Spinal cord (tissue), 10 donors: ENCODE data around the gene PTBP3. TPM values are rescaled to one million over a fixed set of nuclear protein-coding genes. Genes with fewer than 3 reads are reported as not detected.
"Not testable (repeated sequence)": the region's sequence is repeated elsewhere in the genome, so short reads cannot be mapped to it uniquely, and the experiment has no call there.

Source experiments
- DNase-seq, 6 donors: peaks; one replicate each; pipeline versions ENCODE4 v3.0.0 to v3.0.0-alpha.2; 2013 to 2015; ENCODE audit warnings: low spot score in 6 of 6, low read depth in 4 of 6
- H3K27ac ChIP-seq: one replicate; pipeline ENCODE4 v1.5.1; 2013; ENCODE audit warnings: low read depth, low read length, control low read depth
- H3K27me3 ChIP-seq: one replicate; pipeline ENCODE4 v1.6.1; 2013; ENCODE audit warnings: low read length; ENCODE audit not compliant: control insufficient read depth, insufficient read depth
- H3K36me3 ChIP-seq: one replicate; pipeline ENCODE4 v1.6.1; 2013; ENCODE audit warnings: low read length; ENCODE audit not compliant: control insufficient read depth, insufficient read depth
- H3K4me1 ChIP-seq: one replicate; pipeline ENCODE4 v1.6.1; 2013; ENCODE audit warnings: low read length; ENCODE audit not compliant: control insufficient read depth, insufficient read depth
- H3K4me3 ChIP-seq: one replicate; pipeline ENCODE4 v1.5.1; 2013; ENCODE audit warnings: low read depth, low read length, control low read depth
- H3K9me3 ChIP-seq: one replicate; pipeline ENCODE4 v1.6.1; 2013; ENCODE audit warnings: low read length; ENCODE audit not compliant: control insufficient read depth, insufficient read depth
- WGBS: methylation state at CpG from one replicate; pipeline ENCODE4 v1.1.5; 2013; ENCODE audit warnings: missing lambda C conversion rate; ENCODE audit not compliant: insufficient coverage; 5-methylcytosine and 5-hydroxymethylcytosine counted together
- polyA plus RNA-seq, 2 donors: library from polyadenylated mRNA; unstranded; fragments of 120-200 nt; gene quantifications; one replicate each; pipeline ENCODE4 v1.2.1, GENCODE V29; 2013; ENCODE audit not compliant: insufficient read length in 2 of 2
- total RNA-seq, 2 donors: library from RNA; depleted of rRNA in 1 of 2; stranded (reverse); fragments of 120-200 nt in 1 of 2; fragments of >200 nt in 1 of 2; gene quantifications; one replicate each; pipeline versions ENCODE4 v1.2.3 to v1.2.4, GENCODE V29; 2013 to 2014
- donor health status: healthy.

PTBP3 gene
- total and polyA plus RNA-seq, 4 donors, result 15.5 to 42.7 (median 18.6) TPM

DNA sequence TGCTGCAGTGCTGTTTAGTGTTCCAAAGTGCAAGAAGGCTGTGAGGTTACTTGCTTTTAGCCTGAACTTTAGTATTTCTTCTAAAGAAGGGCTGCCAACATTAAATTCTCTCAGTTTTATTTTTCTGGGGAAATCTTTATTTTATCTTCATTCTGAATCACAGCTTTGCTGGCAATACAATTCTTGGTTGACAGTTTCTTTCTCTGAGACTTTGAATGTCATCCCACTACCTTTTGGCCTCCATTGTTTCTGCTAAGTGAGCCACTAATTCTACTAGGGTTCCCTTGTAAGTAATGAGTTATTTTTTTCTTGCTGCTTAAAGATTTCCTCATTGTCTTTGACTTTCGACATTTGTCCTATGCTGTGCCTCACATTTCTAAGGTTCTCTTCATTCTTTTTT is 126.0 kb downstream of the PTBP3 start:
- Histone ChIP-seq H3K36me3 (peaks cover 9% of the 10 kb centered on the region), H3K27ac (no peak overlapping the region), H3K4me3 (no peak overlapping the region), H3K27me3 (no peaks in the 10 kb centered on the region), H3K9me3 (no peaks in the 10 kb centered on the region), H3K4me1 (no peaks in the 10 kb centered on the region)
- WGBS, result no CpG with 5 or more reads among the region's 1 CpG
- DNase-seq, result no peak

DNA sequence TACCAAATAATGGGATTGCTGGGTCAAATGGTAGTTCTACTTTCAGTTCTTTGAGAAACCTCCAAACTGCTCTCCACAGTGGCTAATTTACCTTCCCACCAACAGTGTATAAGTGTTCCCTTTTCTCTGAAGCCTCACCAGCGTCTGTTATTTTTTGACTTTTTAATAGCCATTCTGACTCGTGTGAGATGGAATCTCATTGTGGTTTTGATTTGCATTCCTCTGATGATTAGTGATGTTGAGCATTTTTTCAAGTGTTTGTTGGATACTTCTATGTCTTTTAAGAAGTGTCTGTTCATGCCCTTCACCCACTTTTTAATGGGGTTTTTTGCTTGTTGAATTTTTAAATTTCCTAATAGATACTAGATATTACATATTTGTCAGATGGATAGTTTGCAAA is 129.9 kb downstream of the PTBP3 start:
- Histone ChIP-seq H3K4me1 (no peaks in the 10 kb centered on the region), H3K27ac (no peak overlapping the region), H3K4me3 (no peak overlapping the region), H3K27me3 (no peaks in the 10 kb centered on the region), H3K9me3 (no peaks in the 10 kb centered on the region), H3K36me3 (peaks cover 3% of the 10 kb centered on the region)
- no peak for DNase-seq
- WGBS, result no CpG with 5 or more reads among the region's 2 CpGs

DNA sequence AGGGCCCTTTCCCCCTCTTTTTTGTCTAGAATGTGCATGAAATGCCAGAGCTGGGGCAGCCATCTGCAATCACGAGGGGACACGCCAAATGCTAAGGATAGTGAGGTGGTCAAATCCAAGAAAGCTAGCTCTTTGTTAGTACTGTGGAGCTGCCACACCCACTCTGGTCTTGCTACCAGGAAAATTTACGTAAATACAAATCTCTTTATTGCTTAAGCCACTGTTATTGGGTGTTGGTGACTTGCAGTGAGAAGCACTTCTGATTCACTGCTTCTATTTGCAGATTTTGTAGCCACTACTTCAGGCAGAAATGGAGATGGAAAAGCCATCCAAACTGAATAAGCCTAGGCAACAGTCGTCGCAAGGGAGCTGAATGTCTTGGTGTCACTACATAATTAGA is 132.7 kb downstream of the PTBP3 start:
- H3K36me3 ChIP-seq, result no peaks in the 10 kb centered on the region
- H3K9me3 ChIP-seq, result no peaks in the 10 kb centered on the region
- no peak overlapping the region for H3K4me3 ChIP-seq
- no peaks in the 10 kb centered on the region for H3K27me3 ChIP-seq
- no peaks in the 10 kb centered on the region for H3K4me1 ChIP-seq
- WGBS, result no CpG with 5 or more reads among the region's 5 CpGs
- DNase-seq, result no peak
- no peak overlapping the region for H3K27ac ChIP-seq

DNA sequence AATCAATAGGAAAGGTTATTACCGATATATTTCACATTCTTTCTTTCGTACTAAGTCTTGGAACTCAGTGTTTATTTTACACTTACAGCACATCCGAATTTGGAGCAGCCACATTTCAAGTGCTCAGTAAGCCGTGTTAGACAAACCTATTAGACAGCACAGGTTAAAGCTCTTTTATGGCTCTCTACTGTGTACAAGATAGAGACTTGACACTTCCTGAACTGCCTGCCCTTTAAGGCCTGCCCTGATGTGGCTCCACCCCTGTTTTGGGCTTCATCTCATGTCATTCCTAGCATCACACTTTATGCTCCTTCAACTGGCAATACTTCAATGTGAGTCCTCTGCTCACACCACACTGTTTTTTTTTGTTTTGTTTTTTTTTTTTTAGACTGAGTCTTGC is 134.8 kb downstream of the PTBP3 start:
- Histone ChIP-seq H3K9me3 (no peaks in the 10 kb centered on the region), H3K27me3 (no peaks in the 10 kb centered on the region), H3K4me1 (no peaks in the 10 kb centered on the region), H3K36me3 (no peaks in the 10 kb centered on the region), H3K27ac (no peak overlapping the region), H3K4me3 (no peak overlapping the region)
- 89% methylated on average over 1 of the region's 4 CpGs for WGBS
- no peak for DNase-seq

DNA sequence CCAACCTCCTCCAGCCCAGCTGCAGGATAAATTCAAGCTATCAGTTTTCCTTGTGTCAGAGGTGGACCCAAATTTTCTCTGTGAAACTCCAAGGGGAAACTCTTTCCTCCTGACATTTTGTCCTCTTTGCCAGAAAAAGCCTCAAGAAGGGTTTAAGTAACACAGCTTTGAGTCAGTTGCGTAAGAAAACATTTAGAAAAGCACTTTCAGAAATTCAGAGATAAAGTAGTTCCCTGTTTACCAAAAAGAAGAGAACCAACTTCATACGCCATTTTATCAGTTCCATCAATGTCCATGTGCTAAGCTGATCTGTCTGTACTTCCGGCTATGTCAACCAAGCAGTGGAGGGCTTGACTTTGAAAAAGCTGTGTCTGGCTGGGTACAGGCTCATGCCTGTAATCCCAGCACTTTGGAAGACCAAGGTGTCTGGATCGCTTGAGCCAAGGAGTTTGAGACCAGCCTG is 138.4 kb downstream of the PTBP3 start:
- H3K27me3 ChIP-seq, result no peaks in the 10 kb centered on the region
- no peaks in the 10 kb centered on the region for H3K9me3 ChIP-seq
- H3K4me3 ChIP-seq, result no peak overlapping the region
- 95% methylated on average over 2 of the region's 4 CpGs for WGBS
- no peaks in the 10 kb centered on the region for H3K4me1 ChIP-seq
- no peak overlapping the region for H3K27ac ChIP-seq
- DNase-seq, result peak in 1 of 6 donors; percentile 33
- no peaks in the 10 kb centered on the region for H3K36me3 ChIP-seq

DNA sequence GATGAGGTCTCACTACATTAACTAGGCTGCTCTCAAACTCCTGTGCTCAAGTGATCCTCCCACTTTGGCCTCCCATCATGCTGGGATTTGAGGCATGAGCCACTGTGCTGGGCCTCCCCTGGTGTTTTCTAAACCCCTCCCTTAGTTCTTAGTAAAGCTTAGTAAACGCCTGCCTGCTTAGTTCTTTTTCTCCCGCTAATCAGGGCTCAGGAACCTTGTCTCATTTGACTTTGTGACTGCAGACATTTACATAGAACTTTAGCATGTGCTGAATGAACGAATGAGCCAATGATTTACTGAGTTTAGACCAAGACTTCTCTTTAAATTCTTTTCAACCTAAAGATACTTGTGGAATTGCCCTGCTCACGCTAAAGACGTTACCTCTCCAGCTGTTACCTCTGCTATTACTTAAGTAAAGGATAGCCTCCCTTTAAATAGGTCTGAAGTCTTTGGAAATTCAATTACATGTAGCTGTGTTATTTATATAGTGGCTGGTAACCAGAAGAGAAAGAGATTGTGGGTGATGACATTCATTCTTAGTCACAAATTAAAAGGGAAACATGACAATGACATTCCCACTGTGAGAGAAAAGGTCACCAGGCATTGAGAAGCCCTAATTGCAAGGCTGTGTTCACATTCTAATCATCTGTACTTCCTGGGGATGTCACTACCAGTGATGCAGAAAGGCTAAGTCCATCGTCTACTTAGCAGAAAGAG is 139.7 kb downstream of the PTBP3 start:
- H3K4me1 ChIP-seq, result no peaks in the 10 kb centered on the region
- no peak for DNase-seq
- no peaks in the 10 kb centered on the region for H3K36me3 ChIP-seq
- no peak overlapping the region for H3K4me3 ChIP-seq
- H3K9me3 ChIP-seq, result no peaks in the 10 kb centered on the region
- 65% methylated on average over 4 of the region's 6 CpGs for WGBS
- no peak overlapping the region for H3K27ac ChIP-seq
- H3K27me3 ChIP-seq, result no peaks in the 10 kb centered on the region

DNA sequence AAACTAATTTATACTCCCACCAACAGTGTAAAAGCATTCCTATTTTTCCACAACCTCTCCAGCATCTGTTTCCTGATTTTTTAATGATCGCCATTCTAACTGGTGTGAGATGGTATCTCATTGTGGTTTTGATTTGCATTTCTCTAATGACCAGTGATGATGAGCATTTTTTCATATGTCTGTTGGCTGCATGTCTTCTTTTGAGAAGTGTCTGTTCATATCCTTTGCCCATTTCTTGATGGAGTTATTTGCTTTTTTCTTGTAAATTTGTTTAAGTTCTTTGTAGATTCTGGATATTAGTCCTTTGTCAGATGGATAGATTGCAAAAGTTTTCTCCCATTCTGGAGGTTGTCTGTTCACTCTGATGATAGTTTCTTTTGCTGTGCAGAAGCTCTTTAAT is 143.1 kb downstream of the PTBP3 start:
- not testable (repeated sequence) for DNase-seq, H3K4me3 ChIP-seq, H3K27me3 ChIP-seq, H3K27ac ChIP-seq, H3K9me3 ChIP-seq, H3K4me1 ChIP-seq, H3K36me3 ChIP-seq
- no CpG with 5 or more reads among the region's 1 CpG for WGBS

DNA sequence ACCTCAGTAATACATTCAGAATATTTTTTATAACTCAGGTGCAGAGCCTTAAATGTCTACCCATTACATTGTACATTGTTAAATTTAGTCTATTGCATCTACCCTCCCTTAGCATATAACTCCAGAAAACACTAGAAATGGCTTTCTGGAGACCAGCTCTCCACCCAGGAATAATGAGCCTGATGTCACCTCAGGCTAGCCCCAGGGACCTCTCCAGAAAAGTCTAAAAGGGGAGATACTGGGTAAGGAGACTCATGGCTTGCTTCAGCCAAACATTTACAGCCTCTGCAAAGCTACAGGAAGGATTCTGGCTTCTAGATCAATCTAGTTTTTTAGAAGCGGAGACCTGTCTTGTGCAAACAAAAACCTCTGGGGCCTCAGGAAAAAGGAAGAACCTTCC is 144.5 kb downstream of the PTBP3 start:
- Histone ChIP-seq H3K9me3 (no peaks in the 10 kb centered on the region), H3K4me3 (no peak overlapping the region), H3K36me3 (no peaks in the 10 kb centered on the region), H3K27me3 (no peaks in the 10 kb centered on the region), H3K4me1 (no peaks in the 10 kb centered on the region), H3K27ac (no peak overlapping the region)
- DNase-seq, result no peak
- WGBS, result no CpG with 5 or more reads among the region's 1 CpG

DNA sequence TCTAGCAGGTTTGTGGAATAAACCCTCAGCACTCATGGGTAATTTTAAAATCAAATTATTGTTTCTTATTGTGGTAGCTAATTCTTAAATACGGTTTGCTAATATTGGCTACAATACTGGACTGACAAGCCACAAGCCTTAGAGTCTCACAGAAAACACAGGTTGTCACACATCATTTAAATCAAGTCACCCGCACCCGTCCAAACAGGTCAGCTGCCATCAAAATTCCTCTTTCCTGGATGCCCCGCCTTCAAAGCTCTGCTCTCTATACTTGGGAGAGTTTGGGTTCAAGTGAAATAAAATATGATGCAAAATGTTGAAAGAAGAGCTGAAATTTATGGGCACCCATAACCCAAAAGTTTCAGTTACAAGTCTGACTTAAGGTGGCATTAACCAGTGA is 146.0 kb downstream of the PTBP3 start:
- no peak overlapping the region for H3K4me3 ChIP-seq
- DNase-seq, result no peak
- no peaks in the 10 kb centered on the region for H3K4me1 ChIP-seq
- no peak overlapping the region for H3K27ac ChIP-seq
- H3K36me3 ChIP-seq, result no peaks in the 10 kb centered on the region
- WGBS, result no CpG with 5 or more reads among the region's 4 CpGs
- H3K9me3 ChIP-seq, result no peaks in the 10 kb centered on the region
- no peaks in the 10 kb centered on the region for H3K27me3 ChIP-seq

DNA sequence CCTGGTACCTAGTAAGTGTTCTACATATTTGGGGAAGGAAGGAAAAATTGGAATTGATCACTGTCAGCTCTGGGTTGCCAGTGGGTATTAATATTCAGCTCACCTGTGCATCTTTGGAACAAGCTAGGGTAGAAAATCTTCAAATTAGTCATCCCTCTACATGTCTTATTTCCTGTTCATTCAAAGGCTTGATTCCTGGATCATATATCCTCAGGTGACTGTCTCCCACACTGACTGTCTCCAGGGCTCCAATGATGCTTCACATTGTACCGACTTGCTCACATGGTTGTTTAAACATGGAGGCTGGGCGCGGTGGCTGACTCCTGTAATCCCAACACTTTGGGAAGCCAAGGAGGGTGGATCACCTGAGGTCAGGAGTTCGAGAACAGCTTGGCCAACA is 146.7 kb downstream of the PTBP3 start:
- Histone ChIP-seq H3K9me3 (no peaks in the 10 kb centered on the region), H3K4me1 (no peaks in the 10 kb centered on the region), H3K27ac (no peak overlapping the region), H3K4me3 (no peak overlapping the region), H3K27me3 (no peaks in the 10 kb centered on the region), H3K36me3 (no peaks in the 10 kb centered on the region)
- no peak for DNase-seq
- 100% methylated on average over 3 of the region's 4 CpGs for WGBS
